Hepatocyte (in vitro differentiated cells): ENCODE results near the gene OSTN.

Experiments
- CTCF ChIP-seq: fragments of 200-600 bp; sonication (generic); IDR thresholded peaks from 2 replicates; pipeline ENCODE4 v1.5.1; 2016; ENCODE audit warnings: antibody characterized with exemption, mild to moderate bottlenecking; ENCODE audit not compliant: poor library complexity
- EZH2 ChIP-seq: fragments of 200-600 bp; sonication (generic); IDR thresholded peaks from 2 replicates; pipeline ENCODE4 v1.6.1; 2016; ENCODE audit warnings: antibody characterized with exemption, mild to moderate bottlenecking, borderline replicate concordance
- EZH2phosphoT487 ChIP-seq: fragments of 200-600 bp; sonication (generic); IDR thresholded peaks from one replicate; pipeline ENCODE4 v1.6.1; 2018; ENCODE audit warnings: antibody characterized with exemption, mild to moderate bottlenecking, low read depth, moderate library complexity; ENCODE audit not compliant: unreplicated experiment, severe bottlenecking

- TF ChIP-seq EZH2 (no peak), CTCF (no peak), EZH2phosphoT487 (no peak)
Observed at GRCh38 chr3:191151653-191152052, 47.4 kb upstream of the OSTN start.
